Sciatic nerve (tissue), 2 donors: ENCODE measurements around the gene TNIP2. TPM values are rescaled to one million over a fixed set of nuclear protein-coding genes. Genes with fewer than 3 reads are reported as not detected.

ENCODE experiments used
- ATAC-seq: fragments of 200-7000 bp; cut with Tn5 transposase; one replicate; pipeline ENCODE4 v1.9.1; 2020; ENCODE audit warnings: mild to moderate bottlenecking, moderate library complexity
- DNase-seq: peaks from one replicate; pipeline ENCODE4 v3.0.0-alpha.2; 2020; ENCODE audit warnings: low spot score
- intact Hi-C: fragments of 100-400 bp; cut with DNase I; formaldehyde crosslinking; loops from one replicate; pipeline ENCODE4 v1.14.2; 2022
- total RNA-seq: library from RNA; stranded (reverse); fragmentation: NEBNext Ultra II Directional; extraction: Animal tissue kit (Norgen Biotek cat#: 25700); gene quantifications from one replicate; pipeline ENCODE4 v1.2.1, GENCODE V29; 2021
- donor health status: DM: no; HTN: no; CAD: no.
- donor health status: DM: no; HTN: no; CAD: no.

TNIP2 gene, protein sequence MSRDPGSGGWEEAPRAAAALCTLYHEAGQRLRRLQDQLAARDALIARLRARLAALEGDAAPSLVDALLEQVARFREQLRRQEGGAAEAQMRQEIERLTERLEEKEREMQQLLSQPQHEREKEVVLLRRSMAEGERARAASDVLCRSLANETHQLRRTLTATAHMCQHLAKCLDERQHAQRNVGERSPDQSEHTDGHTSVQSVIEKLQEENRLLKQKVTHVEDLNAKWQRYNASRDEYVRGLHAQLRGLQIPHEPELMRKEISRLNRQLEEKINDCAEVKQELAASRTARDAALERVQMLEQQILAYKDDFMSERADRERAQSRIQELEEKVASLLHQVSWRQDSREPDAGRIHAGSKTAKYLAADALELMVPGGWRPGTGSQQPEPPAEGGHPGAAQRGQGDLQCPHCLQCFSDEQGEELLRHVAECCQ
- 34.9 TPM for total RNA-seq

DNA sequence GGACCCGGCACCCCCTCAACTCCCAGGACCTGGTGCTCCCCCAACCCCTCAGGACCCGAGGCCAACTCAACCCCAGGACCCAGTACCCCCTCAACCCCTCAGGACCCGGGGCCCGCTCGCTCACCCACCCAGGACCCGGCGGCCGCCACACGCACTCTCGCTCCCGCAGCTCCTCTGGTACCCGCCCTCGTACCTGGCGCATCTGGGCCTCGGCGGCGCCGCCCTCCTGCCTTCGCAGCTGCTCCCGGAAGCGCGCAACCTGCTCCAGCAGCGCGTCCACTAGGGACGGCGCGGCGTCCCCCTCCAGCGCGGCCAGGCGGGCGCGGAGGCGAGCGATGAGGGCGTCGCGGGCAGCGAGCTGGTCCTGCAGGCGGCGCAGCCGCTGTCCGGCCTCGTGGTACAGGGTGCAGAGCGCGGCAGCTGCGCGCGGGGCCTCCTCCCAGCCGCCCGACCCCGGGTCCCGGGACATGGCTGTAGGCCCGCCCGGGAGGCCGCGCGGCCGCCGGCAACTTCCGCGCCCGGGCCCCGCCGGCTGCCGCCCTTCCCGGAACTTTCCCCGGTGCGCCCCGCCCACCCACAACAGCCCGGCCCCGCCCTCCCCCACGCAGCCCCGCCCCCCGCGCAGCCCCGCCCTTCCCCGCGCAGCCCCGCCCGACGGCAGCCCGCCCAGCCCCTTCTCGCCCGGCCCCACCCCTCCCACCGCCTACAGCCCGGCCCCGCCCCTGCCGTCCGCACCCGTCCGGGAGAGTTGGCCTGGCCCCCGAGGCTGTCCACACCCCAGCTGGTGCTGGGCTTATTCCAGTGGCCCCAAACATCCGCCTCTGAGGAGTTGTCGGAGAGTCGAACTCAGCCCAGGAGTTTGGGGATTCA lies at the start of gene TNIP2:
Gene TNIP2 (minus strand): TSS at position 516 of the 870 bp plus-strand sequence. CDS start 47 bp downstream, at position 469.
- intact Hi-C loops, result loop anchor here (10.0 kb wide), 1 partner anchor 179 kb away; no protein-coding TSS in a partner anchor
- DNase-seq (peak; percentile 92), ATAC-seq (peak; percentile 95)

DNA sequence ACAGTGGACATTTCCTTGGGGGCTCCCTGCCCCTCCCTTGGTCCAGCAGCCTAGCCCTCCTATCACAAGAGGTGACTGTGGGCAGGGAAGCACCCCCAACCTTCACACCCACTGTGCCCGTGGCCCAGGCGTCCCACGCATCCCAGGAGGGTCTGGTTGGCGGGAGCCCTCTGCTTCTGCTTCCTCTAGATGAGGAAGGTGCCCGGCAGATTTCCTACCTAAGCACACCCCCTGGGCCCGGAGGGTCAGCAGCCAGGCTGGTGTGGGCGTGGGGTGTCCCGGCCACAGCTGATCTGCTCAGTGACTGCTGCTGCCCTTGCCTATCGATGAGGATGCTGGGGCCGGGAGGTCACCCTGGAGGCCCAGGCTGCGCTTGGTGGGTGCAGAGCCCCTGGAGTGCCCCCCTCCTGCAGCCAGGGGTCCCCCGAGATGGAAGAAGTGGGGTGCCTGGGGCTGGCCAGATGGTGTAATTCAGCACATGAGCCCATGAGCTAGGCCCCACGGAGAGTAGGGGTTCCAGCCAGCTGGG lies 48.9 kb upstream of the TNIP2 start:
- no peak for DNase-seq
- ATAC-seq, result no peak
- intact Hi-C loops, result no loop called here

DNA sequence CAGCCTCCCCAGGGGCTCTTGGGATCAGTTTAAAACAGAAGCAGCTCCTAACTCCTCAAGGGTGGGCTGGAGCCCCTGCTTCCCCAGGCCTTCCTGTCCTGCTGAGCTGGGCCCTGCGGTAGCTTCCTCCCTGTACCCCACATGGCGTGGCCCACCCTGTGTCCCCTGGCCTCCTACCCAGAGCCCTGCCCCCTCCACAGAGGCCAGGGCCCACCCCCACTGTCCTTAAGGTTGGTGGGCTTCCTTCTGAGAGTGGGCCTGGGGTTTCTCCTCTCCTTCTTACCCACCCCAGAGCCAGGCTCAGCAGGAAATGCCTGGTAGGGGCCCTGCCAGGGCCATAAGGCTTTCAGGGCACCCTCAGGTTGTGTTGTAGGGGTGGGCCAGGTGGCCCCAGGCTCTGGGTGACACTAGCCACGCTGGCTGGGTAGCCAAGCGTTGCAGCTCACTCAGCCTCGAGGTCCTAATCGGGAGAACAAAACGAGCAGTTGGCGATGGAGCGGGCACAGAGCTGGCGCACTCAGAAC lies 48.4 kb upstream of the TNIP2 start:
- intact Hi-C loops, result no loop called here
- DNase-seq (no peak), ATAC-seq (no peak)

DNA sequence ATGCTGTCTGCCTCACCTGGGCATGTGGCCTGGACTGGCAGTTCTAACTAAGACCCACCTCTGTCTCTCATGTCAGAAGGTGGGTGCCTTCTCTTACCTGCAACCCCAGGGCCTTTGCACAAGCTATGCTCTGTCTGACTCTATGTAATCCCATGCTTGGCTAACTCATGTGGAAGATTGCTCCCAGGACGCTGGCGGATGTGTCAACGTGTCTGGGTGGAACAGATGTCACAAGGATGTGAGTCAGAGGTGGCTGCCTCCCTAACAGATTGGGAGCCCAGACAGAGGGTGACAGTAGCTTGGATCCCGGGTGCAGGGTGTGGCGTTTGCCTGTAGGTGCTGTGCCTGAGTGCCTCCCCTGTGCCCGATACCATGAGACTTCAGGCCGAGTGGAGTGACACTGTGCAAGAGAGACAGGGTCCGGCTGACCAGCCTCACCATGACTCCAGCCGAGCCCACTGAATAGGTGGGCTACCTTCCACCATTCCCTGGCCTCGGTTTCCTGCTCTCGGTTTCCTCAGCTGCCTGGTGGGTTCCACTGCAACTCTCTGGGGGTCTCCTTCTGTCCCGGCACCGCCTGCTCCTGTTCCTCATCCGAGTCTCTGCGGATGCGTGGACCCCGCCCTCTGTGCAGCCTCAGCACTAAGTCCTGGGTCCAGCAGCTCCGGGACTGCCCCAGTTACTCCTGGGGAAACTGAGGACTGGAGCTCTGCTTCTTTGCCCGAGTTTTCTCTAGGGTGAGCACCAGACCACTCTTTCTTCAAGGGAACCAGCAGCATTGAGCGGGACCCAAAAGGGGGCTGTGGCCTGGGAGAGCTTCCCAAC lies 47.7 kb upstream of the TNIP2 start:
- DNase-seq, result no peak
- no peak for ATAC-seq
- intact Hi-C loops, result no loop called here

DNA sequence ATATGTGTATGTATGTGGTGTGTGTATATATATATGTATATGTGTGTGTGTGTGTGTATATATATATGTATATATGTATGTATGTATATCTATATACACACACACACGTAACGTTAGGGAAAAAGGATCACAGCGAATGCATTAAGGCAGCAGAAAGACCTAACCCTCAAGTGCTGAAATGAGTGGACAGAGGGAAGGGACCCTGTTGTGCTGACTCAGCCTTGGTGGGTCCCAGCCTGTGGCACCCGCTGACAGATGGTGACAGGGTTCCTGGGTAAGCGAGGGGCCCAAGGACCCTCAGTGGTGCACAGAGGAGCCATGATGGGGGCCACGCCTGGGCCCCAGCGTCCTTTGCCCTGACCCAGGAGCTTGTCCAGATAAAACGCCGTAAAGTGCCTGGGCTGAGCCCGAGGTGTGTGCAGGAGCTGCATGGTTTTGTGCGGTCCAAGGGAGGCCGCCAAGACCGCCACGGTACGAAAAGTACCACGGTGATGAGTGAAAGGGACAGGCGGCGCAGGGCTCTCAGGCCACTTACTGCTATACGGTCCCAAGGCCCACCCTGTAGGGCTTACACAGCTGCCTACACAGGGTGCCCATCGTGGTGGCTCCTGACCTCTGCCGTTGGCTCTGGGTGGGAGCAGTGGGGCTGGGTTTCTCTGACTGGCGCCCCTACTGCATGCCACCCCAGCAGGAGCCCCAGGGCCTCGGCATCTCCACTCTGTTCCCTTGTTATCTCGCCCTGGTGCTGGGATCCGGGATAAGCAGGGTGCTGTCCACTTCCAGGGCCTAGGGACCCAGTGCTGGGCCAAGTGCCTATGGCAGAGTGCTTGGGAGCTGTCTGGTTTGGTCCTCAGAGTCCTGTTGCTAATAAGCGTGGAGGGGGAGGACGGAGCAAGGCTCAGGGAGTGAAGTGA lies 46.7 kb upstream of the TNIP2 start:
- no peak for ATAC-seq
- intact Hi-C loops, result no loop called here

DNA sequence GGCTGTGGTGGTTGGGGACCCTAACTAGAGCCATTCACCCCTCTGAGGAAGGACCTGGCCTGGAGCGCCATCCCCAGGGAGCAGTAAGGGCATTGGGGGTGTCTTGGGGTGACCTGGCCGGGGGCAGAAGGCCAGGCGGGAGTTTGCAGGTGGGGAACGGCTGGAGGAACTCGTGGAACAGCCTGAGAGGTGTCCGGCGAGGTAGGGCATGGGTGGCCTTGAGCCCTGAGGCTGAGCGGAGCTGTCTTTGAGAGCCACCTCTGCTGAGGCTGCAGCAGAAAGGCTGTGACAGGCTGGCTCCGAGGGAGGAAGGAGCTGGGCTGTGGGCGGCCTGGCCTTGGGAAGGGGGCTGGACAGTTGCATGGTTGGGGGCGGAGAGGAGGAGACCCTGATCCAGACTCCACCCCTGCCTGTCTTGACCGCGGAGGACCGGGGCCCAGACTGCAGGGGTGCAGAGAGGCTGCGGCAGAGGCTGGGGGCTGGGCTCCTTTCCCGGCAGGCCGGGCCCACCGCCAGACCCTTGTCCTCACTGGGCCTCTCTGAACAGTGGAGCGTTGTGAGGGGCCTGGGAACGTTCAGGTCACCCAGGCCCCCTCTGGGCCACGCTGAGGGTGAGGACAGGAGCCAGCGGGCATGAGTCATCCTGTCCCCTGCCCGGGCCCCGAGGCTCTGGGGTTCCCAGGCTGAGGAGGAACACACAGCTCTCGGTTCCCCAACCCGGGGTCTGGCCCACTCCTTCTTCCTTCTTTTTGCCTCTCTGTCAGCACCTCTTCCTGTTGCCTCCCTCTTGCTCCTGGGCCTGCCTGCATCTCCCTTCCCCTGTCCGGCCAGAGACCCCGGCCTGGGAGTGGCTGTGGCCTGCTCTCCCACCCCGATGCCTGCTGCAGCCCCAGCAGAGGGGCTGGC lies 44.8 kb upstream of the TNIP2 start:
- intact Hi-C loops, result no loop called here
- DNase-seq (peak; percentile 90), ATAC-seq (peak; percentile 83)

More for the DNA sequence above, 46.7 kb upstream of the TNIP2 start:
- DNase-seq, result no peak

DNA sequence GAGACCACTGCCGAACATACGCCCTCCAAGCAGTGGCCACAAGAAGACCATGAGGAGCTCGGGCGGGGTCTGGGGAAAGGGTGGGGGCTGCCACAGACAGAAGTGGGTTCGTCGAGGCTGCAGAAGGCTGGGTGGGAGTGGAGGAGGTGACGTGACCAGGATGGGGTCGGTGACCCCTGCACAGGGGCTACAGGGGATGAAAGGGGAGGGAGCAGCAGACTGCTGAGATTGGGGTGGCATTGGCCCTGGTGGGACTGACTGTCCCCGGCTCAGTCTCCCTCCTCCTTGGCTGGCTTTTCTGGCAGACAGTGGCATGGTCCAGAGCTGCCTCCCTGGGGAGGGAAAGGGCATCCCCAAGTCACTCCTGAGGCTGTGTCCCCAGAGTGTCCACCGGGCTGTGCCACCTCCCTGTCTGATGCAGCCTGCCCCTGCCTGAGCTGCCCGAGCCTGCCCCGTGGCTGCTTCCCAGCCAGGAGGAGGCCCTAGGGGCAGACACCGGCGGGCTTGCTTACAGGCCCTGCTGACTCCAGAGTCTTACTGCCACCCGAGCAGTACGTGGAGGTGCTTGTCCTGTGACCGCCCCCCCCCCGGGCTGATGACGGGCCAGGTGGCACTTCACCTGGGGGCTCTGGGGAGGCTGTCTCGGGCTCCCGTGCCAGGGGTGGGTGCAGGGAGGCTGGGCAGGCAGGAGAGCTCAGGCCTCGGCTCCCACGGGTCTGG lies 44.0 kb upstream of the TNIP2 start:
- ATAC-seq, result peak; percentile 12
- intact Hi-C loops, result no loop called here

DNA sequence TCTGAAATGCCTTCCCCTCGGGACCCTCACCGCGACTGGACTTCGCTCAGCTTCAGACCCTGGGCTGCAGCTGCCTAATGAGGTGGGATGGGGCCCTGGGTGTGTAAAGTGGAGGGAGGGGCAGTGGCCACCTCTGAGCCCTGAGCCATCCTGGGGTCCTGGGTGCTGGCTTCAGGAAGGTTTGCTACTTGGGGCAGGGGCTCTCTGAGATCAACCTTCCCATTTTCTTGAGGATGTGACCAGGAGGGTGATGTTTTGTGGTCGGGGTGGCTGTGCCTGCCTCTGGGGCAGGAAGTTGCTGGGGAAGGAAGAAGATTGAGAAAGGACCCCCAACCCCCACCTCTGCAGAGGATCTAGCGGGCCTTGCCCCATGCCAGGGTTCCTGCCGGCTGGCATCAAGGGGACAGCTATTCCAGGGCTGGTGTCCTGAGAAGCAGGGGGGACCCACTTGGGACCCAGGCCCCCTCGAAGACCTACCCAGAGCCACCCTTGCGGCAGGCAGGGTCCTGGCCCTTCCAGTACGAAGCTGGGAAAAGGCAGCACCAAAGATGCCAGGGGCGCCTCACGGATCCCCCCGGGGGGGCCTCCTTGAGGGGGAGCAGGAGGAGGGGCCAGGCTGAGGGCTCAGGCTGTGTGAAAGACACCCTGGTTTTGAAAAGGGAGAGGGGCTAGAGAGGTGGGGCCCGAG lies 43.2 kb upstream of the TNIP2 start:
- intact Hi-C loops, result no loop called here
- DNase-seq (peak; percentile 59), ATAC-seq (no peak)

More for the DNA sequence above, 44.0 kb upstream of the TNIP2 start:
- DNase-seq, result peak; percentile 67

DNA sequence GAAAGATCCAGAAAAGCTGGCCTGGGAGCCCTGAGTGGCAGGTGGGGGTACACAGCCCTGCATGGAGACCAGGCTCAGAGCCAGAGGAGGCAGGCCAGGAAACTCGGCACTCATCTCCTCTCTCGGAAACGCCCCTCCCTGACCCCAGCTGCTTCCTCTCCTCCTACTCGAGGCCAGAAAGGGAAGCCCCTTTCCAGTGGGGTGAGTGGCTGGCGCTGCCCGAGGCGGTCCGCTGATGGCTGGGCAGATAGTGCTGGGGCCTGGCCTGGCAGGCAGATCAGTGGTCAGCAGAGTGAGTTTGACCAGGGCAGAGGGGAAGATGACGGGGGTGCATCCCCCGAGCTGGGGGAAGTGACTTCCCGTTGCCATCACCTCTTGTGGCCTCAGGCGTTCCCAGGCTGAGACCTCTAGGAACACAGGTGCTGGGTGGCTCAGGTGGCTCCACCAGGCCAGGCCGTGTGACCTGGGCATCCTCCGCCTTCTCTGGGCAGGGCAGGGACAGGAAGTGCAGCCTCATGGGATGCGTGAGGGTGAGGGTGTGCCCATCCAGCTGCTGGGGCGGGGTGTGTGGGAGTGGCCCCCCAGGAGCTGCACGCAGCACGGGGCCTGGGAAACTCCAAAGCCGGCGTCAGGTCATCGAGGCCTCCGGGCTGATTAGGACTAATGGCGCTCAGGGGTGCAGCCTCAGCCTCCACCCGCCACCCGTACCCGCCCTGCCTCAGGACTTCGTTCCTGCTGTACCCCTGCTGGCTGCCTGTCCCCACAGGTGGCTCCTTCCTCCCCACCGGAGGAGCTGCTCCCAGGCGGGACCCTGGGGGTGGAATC lies 42.5 kb upstream of the TNIP2 start:
- intact Hi-C loops, result no loop called here
- peak; percentile 80 for DNase-seq

DNA sequence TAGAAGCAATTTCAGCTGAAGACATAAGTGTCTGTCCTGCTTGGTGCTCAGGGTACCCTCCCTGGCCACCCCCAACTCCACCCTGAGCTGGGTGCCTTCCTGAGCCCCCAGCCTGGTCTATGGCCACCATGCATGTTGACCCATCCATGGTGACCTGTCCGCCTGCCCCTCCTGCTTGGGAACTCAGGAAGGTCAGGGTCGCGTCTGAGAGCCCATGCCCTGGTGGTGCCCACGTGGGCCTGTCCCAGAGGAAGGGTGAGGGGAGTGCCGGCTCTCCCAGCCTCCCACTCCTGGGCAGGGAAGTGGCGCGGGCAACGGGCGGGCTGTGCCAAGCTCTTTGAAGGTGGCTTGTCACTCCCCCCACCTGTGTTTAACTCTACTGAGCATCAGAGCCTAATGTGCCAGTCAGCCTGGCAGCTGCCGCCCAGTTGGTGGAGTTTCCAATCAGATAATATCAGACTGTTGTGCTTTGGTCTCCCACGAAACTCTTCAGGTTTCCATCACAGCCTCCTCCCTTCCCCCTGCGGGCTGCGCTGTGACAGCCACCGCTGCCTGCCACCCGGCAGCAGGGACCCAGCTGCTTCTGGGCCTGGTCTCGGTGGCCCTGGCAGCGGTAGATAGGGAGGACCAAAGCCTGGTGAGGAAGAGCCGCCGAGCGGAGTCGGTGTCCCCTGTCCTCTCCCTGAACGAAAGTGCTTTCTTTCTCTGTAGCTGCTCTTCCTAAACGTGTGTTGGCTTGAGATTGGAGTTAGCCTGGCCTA lies 41.6 kb upstream of the TNIP2 start:
- intact Hi-C loops, result no loop called here
- ATAC-seq (no peak), DNase-seq (peak; percentile 61)

More for the DNA sequence above, 42.5 kb upstream of the TNIP2 start:
- ATAC-seq, result peak; percentile 4

DNA sequence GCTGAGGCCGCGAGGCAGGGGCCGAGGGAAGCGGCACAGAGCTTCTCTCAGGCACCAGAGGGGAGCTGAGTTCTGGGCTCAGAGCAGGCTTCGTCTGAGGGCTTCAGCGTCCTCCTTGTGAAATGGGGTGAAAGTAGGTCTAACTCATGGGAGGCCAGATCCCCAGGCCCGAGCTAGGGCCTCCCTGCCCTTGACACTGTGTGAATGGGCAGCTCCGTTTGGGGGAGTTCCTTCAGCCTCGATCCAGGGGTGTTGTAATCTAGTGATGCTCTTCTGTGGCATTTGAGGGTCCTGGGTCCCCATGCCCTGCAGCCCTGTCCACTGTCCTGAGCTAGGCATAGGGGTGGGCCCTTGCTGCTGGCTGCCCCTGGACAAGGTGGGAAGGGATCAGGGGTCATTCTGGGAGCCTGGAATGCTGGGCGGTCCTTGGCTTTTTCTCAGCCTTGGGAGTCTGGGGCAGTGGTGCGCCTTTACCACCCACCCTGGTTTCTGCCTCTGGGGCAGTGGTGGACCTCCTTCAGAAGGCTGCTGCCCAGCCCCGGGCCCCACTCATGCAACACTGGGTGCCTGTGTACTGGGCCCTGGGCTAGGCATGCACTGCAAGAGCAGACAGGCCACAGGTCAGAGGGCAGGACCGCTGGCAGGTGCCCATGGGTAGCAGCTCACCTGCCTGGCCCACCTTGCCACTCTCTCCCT lies 40.9 kb upstream of the TNIP2 start:
- intact Hi-C loops, result no loop called here
- peak; percentile 57 for DNase-seq
- no peak for ATAC-seq

DNA sequence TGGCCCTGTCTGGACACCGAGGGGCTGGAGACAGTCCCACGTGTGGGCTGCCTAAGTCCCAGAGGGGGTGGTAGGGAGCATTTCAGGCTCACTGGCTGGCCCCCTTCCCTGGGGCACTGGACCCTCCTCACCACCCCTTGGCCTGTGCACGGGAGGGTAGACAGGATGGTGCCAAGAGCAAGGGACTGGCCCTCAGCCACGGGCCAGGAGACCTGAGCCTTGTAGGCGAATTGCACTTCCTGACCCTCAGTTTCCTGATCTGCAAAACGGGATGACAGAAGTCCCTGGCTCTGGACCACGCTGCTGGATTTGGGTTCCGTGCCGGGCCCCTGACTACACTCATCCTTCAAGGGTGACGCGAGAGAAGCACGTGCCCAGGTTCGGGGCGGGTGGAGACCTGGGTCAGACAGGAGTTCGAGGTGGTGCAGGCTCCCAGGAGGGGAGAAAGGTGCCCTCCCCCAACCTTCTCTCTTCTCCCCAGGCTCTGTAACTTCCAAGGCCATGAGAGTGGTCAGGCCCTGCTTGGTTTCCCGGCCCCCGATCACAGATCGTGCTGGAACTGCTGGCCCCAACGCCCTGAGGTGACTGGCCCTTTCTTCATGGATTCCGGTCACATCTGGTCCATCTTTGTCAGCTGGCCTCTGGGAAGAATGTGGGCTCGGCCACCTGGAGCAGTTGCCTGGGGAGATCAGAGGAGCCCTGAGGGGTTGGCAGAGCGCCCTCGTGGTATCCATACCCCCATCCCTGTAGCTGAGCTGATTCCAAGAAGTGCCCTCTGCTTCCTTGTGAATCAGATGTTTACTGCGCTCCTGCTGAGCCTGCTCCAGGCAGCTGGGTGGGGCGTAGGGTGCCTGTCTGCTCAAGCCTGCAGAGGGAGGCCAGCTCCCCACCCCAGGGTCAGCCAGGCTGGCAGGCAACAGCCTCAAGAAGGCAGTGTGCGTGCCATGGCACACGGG lies 40.0 kb upstream of the TNIP2 start:
- DNase-seq, result peak; percentile 77
- intact Hi-C loops, result no loop called here
- peak; percentile 3 for ATAC-seq
